BLaER1 (cell line): Measurements from ENCODE around the gene NUDT16.
A peak's percentile ranks its signal among the peaks of the same experiment; 100 is the strongest.

Source experiments
- H3K27ac ChIP-seq: shearing (Covaris generic); formaldehyde crosslinking; 2 replicates; pipeline ENCODE4 v1.8.1; 2022
- H3K27me3 ChIP-seq: shearing (Covaris generic); formaldehyde crosslinking; 2 replicates; pipeline ENCODE4 v1.8.1; 2022
- H3K36me3 ChIP-seq: shearing (Covaris generic); formaldehyde crosslinking; 2 replicates; pipeline ENCODE4 v1.8.1; 2022
- H3K4me1 ChIP-seq: shearing (Covaris generic); formaldehyde crosslinking; 2 replicates; pipeline ENCODE4 v1.8.1; 2022
- H3K4me2 ChIP-seq: shearing (Covaris generic); formaldehyde crosslinking; 2 replicates; pipeline ENCODE4 v1.8.1; 2022
- H3K4me3 ChIP-seq: shearing (Covaris generic); formaldehyde crosslinking; 2 replicates; pipeline ENCODE4 v1.8.1; 2022
- H3K9ac ChIP-seq: shearing (Covaris generic); formaldehyde crosslinking; 2 replicates; pipeline ENCODE4 v1.8.1; 2022
- H3K9me3 ChIP-seq: shearing (Covaris generic); formaldehyde crosslinking; 2 replicates; pipeline ENCODE4 v1.8.1; 2022
- H4K20me1 ChIP-seq: shearing (Covaris generic); formaldehyde crosslinking; 2 replicates; pipeline ENCODE4 v1.8.1; 2022
- Cebpa-rat ChIP-seq: shearing (Covaris generic); IDR thresholded peaks from 2 replicates; pipeline ENCODE4 v1.8.1; 2022

Gene NUDT16

DNA sequence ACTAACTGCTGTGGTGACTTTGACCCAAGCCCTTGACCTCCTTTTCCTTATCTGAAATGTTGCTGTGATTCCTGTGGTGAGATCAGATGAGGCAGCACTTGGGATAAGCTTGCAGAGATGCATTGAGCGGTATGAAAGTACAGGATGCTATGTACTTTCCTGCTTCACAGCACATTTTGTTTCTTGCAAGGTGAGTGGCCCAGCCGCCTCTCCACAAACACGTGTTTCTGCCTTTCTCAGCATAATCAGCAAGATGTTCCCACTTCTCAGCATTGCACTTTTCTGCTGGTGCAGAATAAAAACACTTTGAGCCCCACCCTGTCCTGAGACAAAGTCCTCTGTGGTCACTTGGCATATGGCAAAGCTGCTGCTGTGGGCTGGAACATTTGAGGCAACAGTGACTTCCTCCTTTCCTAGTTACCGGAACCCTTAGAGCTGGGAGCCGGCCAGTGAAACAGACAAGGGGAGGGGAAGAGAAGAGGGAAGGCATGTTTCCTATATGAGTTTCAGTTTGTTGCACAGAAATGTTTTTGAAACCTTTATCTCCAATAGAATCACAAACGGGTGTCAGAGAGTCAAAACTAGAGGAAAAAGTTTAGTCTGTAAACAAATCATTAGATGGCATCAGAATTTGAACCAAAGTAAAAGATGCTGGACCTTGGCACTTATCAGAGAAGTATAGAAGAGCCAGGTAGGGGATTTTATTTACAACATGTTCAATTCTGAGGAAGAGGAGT lies 5.0 kb downstream of the NUDT16 start:
- no peak for TF ChIP-seq Cebpa-rat

GRCh38 chr3:131387796-131388489 lies 6.4 kb downstream of the NUDT16 start:
- Histone ChIP-seq H4K20me1 (no peaks in the 10 kb centered on the region), H3K4me2 (no peak overlapping the region), H3K27ac (no peak overlapping the region), H3K36me3 (no peaks in the 10 kb centered on the region), H3K9me3 (peaks cover 6% of the 10 kb centered on the region), H3K4me3 (no peak overlapping the region), H3K27me3 (peaks cover 9% of the 10 kb centered on the region), H3K4me1 (peaks cover 19% of the 10 kb centered on the region), H3K9ac (no peak overlapping the region)
- TF ChIP-seq Cebpa-rat, result no peak

More for the DNA sequence above, 5.0 kb downstream of the NUDT16 start:
- H3K4me1 ChIP-seq, result peaks cover 27% of the 10 kb centered on the region
- peak overlapping the region; percentile 62 for H3K4me2 ChIP-seq
- H4K20me1 ChIP-seq, result no peaks in the 10 kb centered on the region
- H3K4me3 ChIP-seq, result no peak overlapping the region
- peaks cover 23% of the 10 kb centered on the region for H3K27me3 ChIP-seq
- no peaks in the 10 kb centered on the region for H3K36me3 ChIP-seq
- peaks cover 19% of the 10 kb centered on the region for H3K9me3 ChIP-seq
- no peak overlapping the region for H3K9ac ChIP-seq
- no peak overlapping the region for H3K27ac ChIP-seq

DNA sequence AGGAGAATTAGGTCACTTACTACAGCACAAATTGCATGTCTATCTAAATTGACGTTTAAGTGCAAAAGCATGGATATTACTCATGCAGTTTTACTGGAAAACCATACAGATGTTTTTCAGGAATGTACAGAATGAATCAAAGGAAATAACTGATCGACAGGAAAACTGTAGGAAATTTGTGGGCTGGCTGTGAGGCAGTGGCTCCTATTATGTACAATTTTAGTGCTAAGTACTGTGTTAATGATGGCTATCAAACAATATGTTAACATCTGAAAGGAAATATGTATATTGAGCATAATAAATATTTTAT lies 6.9 kb downstream of the NUDT16 start:
- Histone ChIP-seq H3K4me2 (no peak overlapping the region), H3K27me3 (peaks cover 5% of the 10 kb centered on the region; the same call in 1 of the 2 replicates), H3K4me1 (peaks cover 19% of the 10 kb centered on the region), H3K4me3 (no peak overlapping the region), H4K20me1 (no peaks in the 10 kb centered on the region), H3K36me3 (no peaks in the 10 kb centered on the region), H3K9me3 (peaks cover 3% of the 10 kb centered on the region; the same call in 1 of the 2 replicates), H3K9ac (no peak overlapping the region), H3K27ac (no peak overlapping the region)
- TF ChIP-seq Cebpa-rat, result no peak

- no peak overlapping the region for H3K9ac ChIP-seq
- H3K27ac ChIP-seq, result no peak overlapping the region
- no peak for TF ChIP-seq Cebpa-rat
- H3K36me3 ChIP-seq, result no peaks in the 10 kb centered on the region
- no peaks in the 10 kb centered on the region for H3K9me3 ChIP-seq
- peaks cover 19% of the 10 kb centered on the region for H3K4me1 ChIP-seq
- no peak overlapping the region for H3K4me3 ChIP-seq
- H3K4me2 ChIP-seq, result no peak overlapping the region
- H3K27me3 ChIP-seq, result no peaks in the 10 kb centered on the region
- H4K20me1 ChIP-seq, result no peaks in the 10 kb centered on the region
Observed at GRCh38 chr3:131390331-131390730, 8.8 kb downstream of the NUDT16 start.

- Histone ChIP-seq H3K27ac (no peak overlapping the region), H4K20me1 (no peaks in the 10 kb centered on the region), H3K27me3 (no peaks in the 10 kb centered on the region), H3K9me3 (no peaks in the 10 kb centered on the region), H3K4me1 (no peaks in the 10 kb centered on the region), H3K9ac (no peak overlapping the region), H3K4me2 (no peak overlapping the region), H3K36me3 (no peaks in the 10 kb centered on the region), H3K4me3 (no peak overlapping the region)
- no peak for TF ChIP-seq Cebpa-rat
Observed at GRCh38 chr3:131393051-131393450, 11.5 kb downstream of the NUDT16 start.

GRCh38 chr3:131393868-131394267 lies 12.3 kb downstream of the NUDT16 start:
- Histone ChIP-seq H3K4me1 (no peaks in the 10 kb centered on the region), H3K9ac (no peak overlapping the region), H3K36me3 (no peaks in the 10 kb centered on the region), H3K4me2 (no peak overlapping the region), H3K27ac (no peak overlapping the region), H3K9me3 (no peaks in the 10 kb centered on the region), H3K4me3 (no peak overlapping the region), H4K20me1 (no peaks in the 10 kb centered on the region), H3K27me3 (no peaks in the 10 kb centered on the region)
- no peak for TF ChIP-seq Cebpa-rat

GRCh38 chr3:131394400-131394799 lies 12.8 kb downstream of the NUDT16 start:
- H3K9me3 ChIP-seq, result no peaks in the 10 kb centered on the region
- H3K4me1 ChIP-seq, result no peaks in the 10 kb centered on the region
- no peak overlapping the region for H3K4me2 ChIP-seq
- no peak for TF ChIP-seq Cebpa-rat
- H3K27ac ChIP-seq, result no peak overlapping the region
- no peak overlapping the region for H3K9ac ChIP-seq
- no peaks in the 10 kb centered on the region for H3K27me3 ChIP-seq
- no peak overlapping the region for H3K4me3 ChIP-seq
- H3K36me3 ChIP-seq, result no peaks in the 10 kb centered on the region
- no peaks in the 10 kb centered on the region for H4K20me1 ChIP-seq

GRCh38 chr3:131396170-131396569 lies 14.6 kb downstream of the NUDT16 start:
- Histone ChIP-seq H3K9me3 (no peaks in the 10 kb centered on the region), H3K27ac (no peak overlapping the region), H3K4me2 (no peak overlapping the region), H3K9ac (no peak overlapping the region), H3K36me3 (no peaks in the 10 kb centered on the region), H3K4me3 (no peak overlapping the region), H3K4me1 (no peaks in the 10 kb centered on the region), H3K27me3 (no peaks in the 10 kb centered on the region), H4K20me1 (no peaks in the 10 kb centered on the region)
- TF ChIP-seq Cebpa-rat, result no peak

GRCh38 chr3:131397889-131398288 lies 16.3 kb downstream of the NUDT16 start:
- no peak overlapping the region for H3K9ac ChIP-seq
- no peak overlapping the region for H3K27ac ChIP-seq
- no peaks in the 10 kb centered on the region for H4K20me1 ChIP-seq
- TF ChIP-seq Cebpa-rat, result no peak
- no peaks in the 10 kb centered on the region for H3K4me1 ChIP-seq
- no peaks in the 10 kb centered on the region for H3K27me3 ChIP-seq
- no peaks in the 10 kb centered on the region for H3K36me3 ChIP-seq
- H3K4me3 ChIP-seq, result no peak overlapping the region
- H3K4me2 ChIP-seq, result no peak overlapping the region
- no peaks in the 10 kb centered on the region for H3K9me3 ChIP-seq

DNA sequence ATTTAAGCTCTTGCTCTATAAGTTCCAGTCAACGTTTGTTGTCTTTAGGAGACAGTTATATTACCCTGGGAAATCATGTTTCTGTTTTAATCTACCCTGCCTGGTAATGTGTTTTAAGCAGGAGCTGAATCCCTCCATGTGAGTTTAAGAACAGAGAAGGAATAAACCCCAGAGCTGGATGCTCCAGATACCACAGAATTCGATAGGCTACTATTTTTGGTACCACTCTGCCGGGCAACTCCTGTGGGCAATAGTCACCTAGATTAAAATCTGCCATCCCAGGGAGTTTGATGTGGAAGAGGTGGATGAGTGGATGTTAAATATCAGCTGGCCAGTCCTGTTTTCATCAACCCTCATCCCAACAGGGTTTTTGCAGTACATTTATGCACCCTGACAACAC lies 20.4 kb downstream of the NUDT16 start:
- Histone ChIP-seq H3K4me2 (no peak overlapping the region), H3K9me3 (peaks cover 4% of the 10 kb centered on the region; the same call in 1 of the 2 replicates), H3K36me3 (no peaks in the 10 kb centered on the region), H4K20me1 (no peaks in the 10 kb centered on the region), H3K4me3 (no peak overlapping the region), H3K27ac (no peak overlapping the region), H3K9ac (no peak overlapping the region), H3K27me3 (no peaks in the 10 kb centered on the region), H3K4me1 (no peaks in the 10 kb centered on the region)
- no peak for TF ChIP-seq Cebpa-rat
